ENCODE results near the gene ACKR3. TPM values are rescaled to one million over a fixed set of nuclear protein-coding genes. Genes with fewer than 3 reads are reported as not detected.

The ACKR3 gene
- total and polyA plus RNA-seq, 9 donors = 4.6 to 22.7 (median 7.9) TPM

DNA sequence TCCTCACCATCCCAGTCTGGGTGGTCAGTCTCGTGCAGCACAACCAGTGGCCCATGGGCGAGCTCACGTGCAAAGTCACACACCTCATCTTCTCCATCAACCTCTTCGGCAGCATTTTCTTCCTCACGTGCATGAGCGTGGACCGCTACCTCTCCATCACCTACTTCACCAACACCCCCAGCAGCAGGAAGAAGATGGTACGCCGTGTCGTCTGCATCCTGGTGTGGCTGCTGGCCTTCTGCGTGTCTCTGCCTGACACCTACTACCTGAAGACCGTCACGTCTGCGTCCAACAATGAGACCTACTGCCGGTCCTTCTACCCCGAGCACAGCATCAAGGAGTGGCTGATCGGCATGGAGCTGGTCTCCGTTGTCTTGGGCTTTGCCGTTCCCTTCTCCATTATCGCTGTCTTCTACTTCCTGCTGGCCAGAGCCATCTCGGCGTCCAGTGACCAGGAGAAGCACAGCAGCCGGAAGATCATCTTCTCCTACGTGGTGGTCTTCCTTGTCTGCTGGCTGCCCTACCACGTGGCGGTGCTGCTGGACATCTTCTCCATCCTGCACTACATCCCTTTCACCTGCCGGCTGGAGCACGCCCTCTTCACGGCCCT, 11.2 kb downstream of the ACKR3 start:
- Histone ChIP-seq H3K36me3 (no peaks in the 10 kb centered on the region), H3K4me3 (no peak overlapping the region), H3K4me1 (ENCODE audit: insufficient read depth) (peaks cover 2% of the 10 kb centered on the region), H3K27me3 (no peaks in the 10 kb centered on the region), H3K9me3 (no peaks in the 10 kb centered on the region), H3K27ac (no peak overlapping the region)
- no peak for DNase-seq
- TF ChIP-seq POLR2A (IDR thresholded peaks at IDR 0.05) (no peak), EP300 (IDR thresholded peaks at IDR 0.05) (no peak)
- TF ChIP-seq, protein P1, sequence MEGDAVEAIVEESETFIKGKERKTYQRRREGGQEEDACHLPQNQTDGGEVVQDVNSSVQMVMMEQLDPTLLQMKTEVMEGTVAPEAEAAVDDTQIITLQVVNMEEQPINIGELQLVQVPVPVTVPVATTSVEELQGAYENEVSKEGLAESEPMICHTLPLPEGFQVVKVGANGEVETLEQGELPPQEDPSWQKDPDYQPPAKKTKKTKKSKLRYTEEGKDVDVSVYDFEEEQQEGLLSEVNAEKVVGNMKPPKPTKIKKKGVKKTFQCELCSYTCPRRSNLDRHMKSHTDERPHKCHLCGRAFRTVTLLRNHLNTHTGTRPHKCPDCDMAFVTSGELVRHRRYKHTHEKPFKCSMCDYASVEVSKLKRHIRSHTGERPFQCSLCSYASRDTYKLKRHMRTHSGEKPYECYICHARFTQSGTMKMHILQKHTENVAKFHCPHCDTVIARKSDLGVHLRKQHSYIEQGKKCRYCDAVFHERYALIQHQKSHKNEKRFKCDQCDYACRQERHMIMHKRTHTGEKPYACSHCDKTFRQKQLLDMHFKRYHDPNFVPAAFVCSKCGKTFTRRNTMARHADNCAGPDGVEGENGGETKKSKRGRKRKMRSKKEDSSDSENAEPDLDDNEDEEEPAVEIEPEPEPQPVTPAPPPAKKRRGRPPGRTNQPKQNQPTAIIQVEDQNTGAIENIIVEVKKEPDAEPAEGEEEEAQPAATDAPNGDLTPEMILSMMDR (IDR thresholded peaks at IDR 0.05) = no peak
- intact Hi-C loops (cut with DNase I) = loop anchor here in 1 of 4 donors (10.0 kb wide), 1 partner anchor 434 kb away; no protein-coding TSS in a partner anchor
- 97% methylated on average over 29 of the region's 29 CpGs for WGBS, 3 donors

DNA sequence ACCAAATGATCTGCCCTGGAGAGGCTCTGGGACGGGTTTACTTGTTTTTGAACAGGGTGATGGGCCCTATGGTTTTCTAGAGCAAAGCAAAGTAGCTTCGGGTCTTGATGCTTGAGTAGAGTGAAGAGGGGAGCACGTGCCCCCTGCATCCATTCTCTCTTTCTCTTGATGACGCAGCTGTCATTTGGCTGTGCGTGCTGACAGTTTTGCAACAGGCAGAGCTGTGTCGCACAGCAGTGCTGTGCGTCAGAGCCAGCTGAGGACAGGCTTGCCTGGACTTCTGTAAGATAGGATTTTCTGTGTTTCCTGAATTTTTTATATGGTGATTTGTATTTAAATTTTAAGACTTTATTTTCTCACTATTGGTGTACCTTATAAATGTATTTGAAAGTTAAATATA, 11.9 kb downstream of the ACKR3 start:
- DNase-seq = no peak
- WGBS, 3 donors = 92 to 94% (median 93%) methylated on average over 7 of the region's 7 CpGs
- Histone ChIP-seq H3K9me3 (no peaks in the 10 kb centered on the region), H3K27ac (no peak overlapping the region), H3K27me3 (no peaks in the 10 kb centered on the region), H3K4me3 (no peak overlapping the region), H3K36me3 (no peaks in the 10 kb centered on the region), H3K4me1 (ENCODE audit: insufficient read depth) (peaks cover 2% of the 10 kb centered on the region)
- TF ChIP-seq POLR2A (IDR thresholded peaks at IDR 0.05) = no peak
- TF ChIP-seq EP300 (IDR thresholded peaks at IDR 0.05) = no peak
- TF ChIP-seq, protein P1 (IDR thresholded peaks at IDR 0.05) = no peak
- intact Hi-C loops (cut with DNase I) = loop anchor here in 1 of 4 donors (10.0 kb wide), 1 partner anchor 433 kb away; no protein-coding TSS in a partner anchor

DNA sequence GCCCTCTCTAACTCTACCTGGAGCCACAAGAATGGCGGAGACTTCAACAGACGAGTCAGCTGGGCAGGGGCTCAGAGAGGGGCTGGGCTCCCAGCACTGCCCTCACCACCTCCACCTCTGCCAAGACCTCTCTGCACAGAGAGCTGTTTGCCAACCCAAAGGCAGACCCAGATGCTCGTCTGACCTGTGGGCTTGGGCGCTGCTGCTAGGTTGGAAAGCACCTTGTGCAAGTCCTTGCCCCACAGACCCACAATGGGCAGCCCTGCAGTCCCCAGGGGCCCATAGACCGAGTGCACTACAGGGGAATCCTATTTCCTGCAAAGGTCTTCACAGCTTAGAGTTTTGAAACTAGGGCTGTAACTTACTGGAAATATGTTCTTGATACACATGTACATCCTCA, 13.3 kb downstream of the ACKR3 start:
- no peak overlapping the region for H3K4me3 ChIP-seq
- H3K4me1 ChIP-seq (ENCODE audit: insufficient read depth) = peaks cover 2% of the 10 kb centered on the region
- no peaks in the 10 kb centered on the region for H3K36me3 ChIP-seq
- WGBS, 3 donors = 87 to 92% (median 91%) methylated on average over 5 of the region's 5 CpGs
- TF ChIP-seq, protein P1 (IDR thresholded peaks at IDR 0.05) = no peak
- no peak overlapping the region for H3K27ac ChIP-seq
- no peak for DNase-seq
- no peaks in the 10 kb centered on the region for H3K9me3 ChIP-seq
- no peaks in the 10 kb centered on the region for H3K27me3 ChIP-seq
- intact Hi-C loops (cut with DNase I) = loop anchor here in 1 of 4 donors (10.0 kb wide), 1 partner anchor 432 kb away; no protein-coding TSS in a partner anchor

DNA sequence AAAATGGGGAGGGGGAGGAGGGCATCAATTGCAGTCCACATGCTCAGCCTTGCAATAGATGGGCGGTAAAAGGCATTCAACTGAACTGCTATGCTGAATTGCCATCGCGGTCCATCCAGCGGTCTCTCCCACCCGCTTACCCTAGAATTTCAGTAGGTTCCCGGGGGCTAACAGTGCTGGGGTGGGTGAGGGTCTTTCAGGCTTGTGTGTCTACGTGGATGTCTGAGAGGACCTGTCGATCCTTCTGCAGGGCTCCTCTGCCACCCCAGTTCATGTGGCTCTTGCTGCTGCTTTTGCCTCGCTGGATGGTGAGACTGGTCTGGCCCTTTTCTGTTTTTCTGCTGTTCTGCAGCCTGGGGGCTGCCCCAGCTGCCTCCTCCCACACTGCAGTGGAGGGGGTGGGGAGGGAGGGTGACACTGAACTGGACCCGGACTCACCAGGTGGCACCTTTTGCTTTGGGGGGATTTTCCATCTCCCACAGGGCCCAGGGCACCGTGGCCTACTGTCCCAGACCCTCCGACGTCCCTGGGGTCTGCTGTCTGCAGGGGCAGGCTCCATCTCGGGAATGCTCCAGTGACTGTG, 14.1 kb downstream of the ACKR3 start:
- no peak for TF ChIP-seq POLR2A (IDR thresholded peaks at IDR 0.05)
- TF ChIP-seq, protein P1 (IDR thresholded peaks at IDR 0.05) = no peak
- TF ChIP-seq EP300 (IDR thresholded peaks at IDR 0.05) = no peak
- no peaks in the 10 kb centered on the region for H3K9me3 ChIP-seq
- H3K4me3 ChIP-seq = no peak overlapping the region
- no peaks in the 10 kb centered on the region for H3K27me3 ChIP-seq
- intact Hi-C loops (cut with DNase I) = loop anchor here in 1 of 4 donors (10.0 kb wide), 1 partner anchor 431 kb away; no protein-coding TSS in a partner anchor
- H3K4me1 ChIP-seq (ENCODE audit: insufficient read depth) = peaks cover 2% of the 10 kb centered on the region
- 90 to 94% (median 90%) methylated on average over 14 of the region's 14 CpGs for WGBS, 3 donors
- DNase-seq = no peak
- H3K27ac ChIP-seq = no peak overlapping the region
- H3K36me3 ChIP-seq = no peaks in the 10 kb centered on the region

Data from ovary (tissue), 9 donors.